K562 (cell line): ENCODE measurements around the gene NACA. TPM values are rescaled to one million over a fixed set of nuclear protein-coding genes. Genes with fewer than 3 reads are reported as not detected.
A peak's percentile ranks its signal among the peaks of the same experiment; 100 is the strongest.

Experiments
- EHMT2 ChIP-seq: fragments of 450-650 bp; IDR thresholded peaks from 2 replicates; pipeline ENCODE4 v1.6.1; 2018; ENCODE audit warnings: antibody characterized with exemption
- FOSL1 ChIP-seq: fragments of 200-800 bp; sonication (Bioruptor generic); conservative IDR thresholded peaks from 2 replicates; pipeline ENCODE4 v1.6.1; 2016; ENCODE audit warnings: missing genetic modification characterization, missing compliant biosample characterization
- GTF2A2 ChIP-seq: IDR thresholded peaks from 2 replicates; pipeline ENCODE4 v1.6.1; 2016; ENCODE audit warnings: mild to moderate bottlenecking, missing genetic modification characterization, missing compliant biosample characterization
- ILF3 ChIP-seq: fragments of 450-650 bp; IDR thresholded peaks from 2 replicates; pipeline ENCODE4 v1.6.1; 2018; ENCODE audit warnings: antibody characterized with exemption, mild to moderate bottlenecking, moderate library complexity, borderline replicate concordance
- ILK ChIP-seq: fragments of 450-650 bp; IDR thresholded peaks from 2 replicates; pipeline ENCODE4 v1.6.1; 2016; ENCODE audit warnings: missing genetic modification characterization, low read depth, mild to moderate bottlenecking, missing compliant biosample characterization, moderate library complexity, borderline replicate concordance
- NCOA6 ChIP-seq: fragments of 450-650 bp; IDR thresholded peaks from 2 replicates; pipeline ENCODE4 v1.6.1; 2017; ENCODE audit warnings: mild to moderate bottlenecking
- NR4A1 ChIP-seq, 2 experiments: fragments of 250-450 bp in 1 of 2; fragments of 450-650 bp in 1 of 2; sonication (Bioruptor Pico) in 1 of 2; IDR thresholded peaks; 2 replicates each; pipeline versions ENCODE4 v1.4.0 to v1.6.1; 2016 to 2020; ENCODE audit warnings: mild to moderate bottlenecking in 2 of 2, missing compliant biosample characterization in 1 of 2, missing genetic modification characterization in 1 of 2, moderate library complexity in 1 of 2
- POLR3G ChIP-seq: IDR thresholded peaks from 2 replicates; pipeline ENCODE4 v1.6.1; 2011; ENCODE audit not compliant: insufficient read length, insufficient replicate concordance; ENCODE audit errors: extremely low read depth
- ZBTB1 ChIP-seq: sonication (generic); formaldehyde crosslinking; IDR thresholded peaks from 2 replicates; pipeline ENCODE4 v1.8.1; 2023; ENCODE audit warnings: missing genetic modification reagents, low read depth, mild to moderate bottlenecking, borderline replicate concordance
- ZNF134 ChIP-seq: fragments of 250-450 bp; sonication (Bioruptor Pico); conservative IDR thresholded peaks from 2 replicates; pipeline ENCODE4 v1.4.0; 2020
- ZNF282 ChIP-seq: sonication (generic); formaldehyde crosslinking; IDR thresholded peaks from 2 replicates; pipeline ENCODE4 v1.8.1; 2023; ENCODE audit warnings: missing genetic modification reagents
- ZNF699 ChIP-seq: fragments of 250-450 bp; sonication (Bioruptor Pico); IDR thresholded peaks from 2 replicates; pipeline ENCODE4 v1.8.0; 2021; ENCODE audit warnings: mild to moderate bottlenecking, moderate library complexity; ENCODE audit not compliant: insufficient replicate concordance
- ZSCAN32 ChIP-seq: fragments of 450-650 bp; formaldehyde crosslinking; IDR thresholded peaks from 2 replicates; pipeline ENCODE4 v1.4.0; 2020; ENCODE audit warnings: mild to moderate bottlenecking, moderate library complexity
- polyA plus RNA-seq, 8 experiments: library from polyadenylated mRNA; depleted of rRNA in 4 of 8; stranded (reverse) in 5 of 8; unstranded in 3 of 8; fragments of >200 nt; fragmentation: Nextera tagmentation in 2 of 8; fragmentation: Illumina TruSeq in 1 of 8; extraction: Ambion mirVana in 2 of 8; extraction: Trizol in 1 of 8; gene quantifications; 2 replicates each; pipeline versions ENCODE4 v1.2.1 to v1.2.3, GENCODE V29; 2011 to 2014; ENCODE audit warnings: inconsistent platforms in 1 of 8, missing spikeins in 1 of 8
- total RNA-seq, 7 experiments: library from RNA; depleted of rRNA in 6 of 7; stranded (reverse); fragments of >200 nt in 6 of 7; fragmentation: Illumina TruSeq in 2 of 7; extraction: Trizol in 2 of 7; gene quantifications; 2 replicates each; pipeline versions ENCODE4 v1.2.1 to v1.2.3, GENCODE V29; 2011 to 2021; ENCODE audit warnings: low replicate concordance in 1 of 7
- TF ChIP-seq, protein P1 (sequence below): sonication (generic); formaldehyde crosslinking; IDR thresholded peaks from 2 replicates; pipeline ENCODE4 v1.8.0; 2022; ENCODE audit warnings: missing genetic modification reagents, mild to moderate bottlenecking, borderline replicate concordance
- TF ChIP-seq, protein P2 (sequence below): fragments of 450-650 bp; formaldehyde crosslinking; conservative IDR thresholded peaks from 2 replicates; pipeline ENCODE4 v1.4.0; 2022; ENCODE audit warnings: mild to moderate bottlenecking, missing genetic modification characterization
- TF ChIP-seq, protein P3 (sequence below): sonication (generic); formaldehyde crosslinking; IDR thresholded peaks from 2 replicates; pipeline ENCODE4 v1.8.0; 2022; ENCODE audit warnings: mild to moderate bottlenecking, missing genetic modification reagents, borderline replicate concordance
- TF ChIP-seq, protein P4 (sequence below): fragments of 250-450 bp; sonication (Bioruptor Pico); IDR thresholded peaks from 2 replicates; pipeline ENCODE4 v1.9.0; 2021; ENCODE audit warnings: mild to moderate bottlenecking
- TF ChIP-seq, protein P5 (sequence below): sonication (generic); IDR thresholded peaks from 2 replicates; pipeline ENCODE4 v1.6.1; 2016
- TF ChIP-seq, protein P6 (sequence below): fragments of 450-650 bp; formaldehyde crosslinking; IDR thresholded peaks from 2 replicates; pipeline ENCODE4 v1.4.0; 2020; ENCODE audit warnings: mild to moderate bottlenecking

The NACA gene
- total and polyA plus RNA-seq, 9 of the 15 experiments (the other 6 are each of a cell fraction or from before 2014, with no cell fraction given) = 1,030 to 2,416 (median 1,645) TPM

DNA sequence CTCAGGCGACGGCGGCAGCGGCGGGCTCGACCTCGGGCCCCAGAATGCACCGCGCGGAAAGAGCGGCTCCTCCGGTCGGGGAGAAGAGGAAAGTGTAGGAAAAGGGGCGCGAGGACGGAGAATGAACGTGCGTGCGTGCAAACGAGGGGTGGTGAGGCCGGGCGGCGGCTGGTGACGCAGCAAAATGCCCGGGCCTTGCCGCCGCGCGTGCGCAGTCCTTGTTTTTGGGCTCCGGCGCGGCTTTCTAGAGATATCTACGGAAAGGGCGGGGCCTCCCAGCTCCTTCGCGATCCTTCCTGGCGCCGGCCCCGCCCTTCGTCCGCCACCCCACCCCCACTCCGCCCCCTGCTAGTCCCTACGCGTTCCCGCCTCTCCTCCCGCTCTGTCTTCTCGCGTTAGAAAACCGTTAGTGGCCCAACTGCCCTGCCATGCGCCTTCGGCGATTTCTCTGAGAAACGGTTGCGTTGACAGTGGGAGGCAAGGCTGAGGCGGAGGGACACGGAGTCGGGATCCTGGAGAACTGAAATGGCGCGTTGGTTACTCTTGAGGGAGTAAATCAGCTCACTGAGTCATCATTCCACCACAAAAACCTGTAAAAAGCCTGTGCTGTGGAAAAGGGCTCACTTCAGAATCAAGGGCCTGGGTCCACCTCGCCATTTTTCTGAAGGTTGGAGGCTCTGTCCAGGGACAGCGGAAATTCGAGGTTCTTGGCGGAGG is 36.8 kb downstream of the NACA start, which contains the start of gene PTGES3 (continued):
- TF ChIP-seq, protein P1, sequence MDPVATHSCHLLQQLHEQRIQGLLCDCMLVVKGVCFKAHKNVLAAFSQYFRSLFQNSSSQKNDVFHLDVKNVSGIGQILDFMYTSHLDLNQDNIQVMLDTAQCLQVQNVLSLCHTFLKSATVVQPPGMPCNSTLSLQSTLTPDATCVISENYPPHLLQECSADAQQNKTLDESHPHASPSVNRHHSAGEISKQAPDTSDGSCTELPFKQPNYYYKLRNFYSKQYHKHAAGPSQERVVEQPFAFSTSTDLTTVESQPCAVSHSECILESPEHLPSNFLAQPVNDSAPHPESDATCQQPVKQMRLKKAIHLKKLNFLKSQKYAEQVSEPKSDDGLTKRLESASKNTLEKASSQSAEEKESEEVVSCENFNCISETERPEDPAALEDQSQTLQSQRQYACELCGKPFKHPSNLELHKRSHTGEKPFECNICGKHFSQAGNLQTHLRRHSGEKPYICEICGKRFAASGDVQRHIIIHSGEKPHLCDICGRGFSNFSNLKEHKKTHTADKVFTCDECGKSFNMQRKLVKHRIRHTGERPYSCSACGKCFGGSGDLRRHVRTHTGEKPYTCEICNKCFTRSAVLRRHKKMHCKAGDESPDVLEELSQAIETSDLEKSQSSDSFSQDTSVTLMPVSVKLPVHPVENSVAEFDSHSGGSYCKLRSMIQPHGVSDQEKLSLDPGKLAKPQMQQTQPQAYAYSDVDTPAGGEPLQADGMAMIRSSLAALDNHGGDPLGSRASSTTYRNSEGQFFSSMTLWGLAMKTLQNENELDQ (CRISPR knock-in tag) = no peak
- TF ChIP-seq POLR3G (no peak), ZSCAN32 (CRISPR knock-in tag) (no peak), FOSL1 (tag) (peak; percentile 71; the same call in 1 of the 2 replicates), ZNF134 (0 out of 2 replicates have a peak, but pooled peaks have one; percentile 6), EHMT2 (peak; percentile 77), ILK (tag) (no peak), NR4A1 (CRISPR knock-in tag; IDR thresholded peaks at IDR 0.05) (no peak), NR4A1 (tag; IDR thresholded peaks at IDR 0.05) (no peak), ZNF699 (no peak), ZBTB1 (CRISPR knock-in tag) (no peak; the same call in 1 of the 2 replicates), ZNF282 (CRISPR knock-in tag) (no peak), ILF3 (no peak), NCOA6 (no peak), GTF2A2 (tag) (no peak)
- TF ChIP-seq, protein P2, sequence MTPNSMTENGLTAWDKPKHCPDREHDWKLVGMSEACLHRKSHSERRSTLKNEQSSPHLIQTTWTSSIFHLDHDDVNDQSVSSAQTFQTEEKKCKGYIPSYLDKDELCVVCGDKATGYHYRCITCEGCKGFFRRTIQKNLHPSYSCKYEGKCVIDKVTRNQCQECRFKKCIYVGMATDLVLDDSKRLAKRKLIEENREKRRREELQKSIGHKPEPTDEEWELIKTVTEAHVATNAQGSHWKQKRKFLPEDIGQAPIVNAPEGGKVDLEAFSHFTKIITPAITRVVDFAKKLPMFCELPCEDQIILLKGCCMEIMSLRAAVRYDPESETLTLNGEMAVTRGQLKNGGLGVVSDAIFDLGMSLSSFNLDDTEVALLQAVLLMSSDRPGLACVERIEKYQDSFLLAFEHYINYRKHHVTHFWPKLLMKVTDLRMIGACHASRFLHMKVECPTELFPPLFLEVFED = no peak; the same call in 1 of the 2 replicates
- TF ChIP-seq, protein P3, sequence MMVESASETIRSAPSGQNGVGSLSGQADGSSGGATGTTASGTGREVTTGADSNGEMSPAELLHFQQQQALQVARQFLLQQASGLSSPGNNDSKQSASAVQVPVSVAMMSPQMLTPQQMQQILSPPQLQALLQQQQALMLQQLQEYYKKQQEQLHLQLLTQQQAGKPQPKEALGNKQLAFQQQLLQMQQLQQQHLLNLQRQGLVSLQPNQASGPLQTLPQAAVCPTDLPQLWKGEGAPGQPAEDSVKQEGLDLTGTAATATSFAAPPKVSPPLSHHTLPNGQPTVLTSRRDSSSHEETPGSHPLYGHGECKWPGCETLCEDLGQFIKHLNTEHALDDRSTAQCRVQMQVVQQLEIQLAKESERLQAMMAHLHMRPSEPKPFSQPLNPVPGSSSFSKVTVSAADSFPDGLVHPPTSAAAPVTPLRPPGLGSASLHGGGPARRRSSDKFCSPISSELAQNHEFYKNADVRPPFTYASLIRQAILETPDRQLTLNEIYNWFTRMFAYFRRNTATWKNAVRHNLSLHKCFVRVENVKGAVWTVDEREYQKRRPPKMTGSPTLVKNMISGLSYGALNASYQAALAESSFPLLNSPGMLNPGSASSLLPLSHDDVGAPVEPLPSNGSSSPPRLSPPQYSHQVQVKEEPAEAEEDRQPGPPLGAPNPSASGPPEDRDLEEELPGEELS (CRISPR knock-in tag) = peak; percentile 84; the same call in 1 of the 2 replicates
- TF ChIP-seq, protein P4, sequence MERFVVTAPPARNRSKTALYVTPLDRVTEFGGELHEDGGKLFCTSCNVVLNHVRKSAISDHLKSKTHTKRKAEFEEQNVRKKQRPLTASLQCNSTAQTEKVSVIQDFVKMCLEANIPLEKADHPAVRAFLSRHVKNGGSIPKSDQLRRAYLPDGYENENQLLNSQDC (CRISPR knock-in tag) = peak; percentile 91
- TF ChIP-seq, protein P5, sequence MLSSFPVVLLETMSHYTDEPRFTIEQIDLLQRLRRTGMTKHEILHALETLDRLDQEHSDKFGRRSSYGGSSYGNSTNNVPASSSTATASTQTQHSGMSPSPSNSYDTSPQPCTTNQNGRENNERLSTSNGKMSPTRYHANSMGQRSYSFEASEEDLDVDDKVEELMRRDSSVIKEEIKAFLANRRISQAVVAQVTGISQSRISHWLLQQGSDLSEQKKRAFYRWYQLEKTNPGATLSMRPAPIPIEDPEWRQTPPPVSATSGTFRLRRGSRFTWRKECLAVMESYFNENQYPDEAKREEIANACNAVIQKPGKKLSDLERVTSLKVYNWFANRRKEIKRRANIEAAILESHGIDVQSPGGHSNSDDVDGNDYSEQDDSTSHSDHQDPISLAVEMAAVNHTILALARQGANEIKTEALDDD = no peak
- TF ChIP-seq, protein P6, sequence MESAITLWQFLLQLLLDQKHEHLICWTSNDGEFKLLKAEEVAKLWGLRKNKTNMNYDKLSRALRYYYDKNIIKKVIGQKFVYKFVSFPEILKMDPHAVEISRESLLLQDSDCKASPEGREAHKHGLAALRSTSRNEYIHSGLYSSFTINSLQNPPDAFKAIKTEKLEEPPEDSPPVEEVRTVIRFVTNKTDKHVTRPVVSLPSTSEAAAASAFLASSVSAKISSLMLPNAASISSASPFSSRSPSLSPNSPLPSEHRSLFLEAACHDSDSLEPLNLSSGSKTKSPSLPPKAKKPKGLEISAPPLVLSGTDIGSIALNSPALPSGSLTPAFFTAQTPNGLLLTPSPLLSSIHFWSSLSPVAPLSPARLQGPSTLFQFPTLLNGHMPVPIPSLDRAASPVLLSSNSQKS (CRISPR knock-in tag) = no peak
